CD4-positive, CD25-positive, alpha-beta regulatory T cell (primary cell): Measurements from ENCODE around the gene SUPV3L1. TPM values are rescaled to one million over a fixed set of nuclear protein-coding genes. Genes with fewer than 3 reads are reported as not detected.

Experiments used
- ATAC-seq, 2 donors: fragments of 150-1000 bp; cut with Tn5 transposase; one replicate each; pipeline ENCODE4 v1.10.0; 2021; ENCODE audit warnings: low read depth in 2 of 2, moderate number of reproducible peaks in 2 of 2, moderate library complexity in 1 of 2
- DNase-seq, 3 donors: peaks; one replicate each; pipeline versions ENCODE4 v3.0.0 to v3.0.0-alpha.2; 2012 to 2022; ENCODE audit warnings: mixed read lengths in 1 of 3
- H3K27ac ChIP-seq: one replicate; pipeline ENCODE4 v1.7.0; 2013; ENCODE audit warnings: mild to moderate bottlenecking, low read length; ENCODE audit not compliant: insufficient read depth, poor library complexity, severe bottlenecking
- H3K27me3 ChIP-seq: one replicate; pipeline ENCODE4 v1.7.0; 2013; ENCODE audit warnings: low read length; ENCODE audit not compliant: control insufficient read depth, insufficient read depth
- H3K36me3 ChIP-seq: one replicate; pipeline ENCODE4 v1.7.0; 2013; ENCODE audit warnings: mild to moderate bottlenecking, low read length, moderate library complexity; ENCODE audit not compliant: control insufficient read depth, insufficient read depth
- H3K4me1 ChIP-seq: 2 replicates; pipeline ENCODE4 v1.7.0; 2013; ENCODE audit warnings: mild to moderate bottlenecking, low read length; ENCODE audit not compliant: insufficient read depth, control insufficient read depth, poor library complexity, severe bottlenecking
- H3K4me3 ChIP-seq: one replicate; pipeline ENCODE4 v1.7.0; 2013; ENCODE audit warnings: low read depth, mild to moderate bottlenecking, low read length, moderate library complexity
- H3K9me3 ChIP-seq, 2 experiments: 1 replicate in 1 of 2; 2 replicates in 1 of 2; pipeline ENCODE4 v1.7.0; 2013; ENCODE audit warnings: low read length in 2 of 2, mild to moderate bottlenecking in 1 of 2, moderate library complexity in 1 of 2; ENCODE audit not compliant: control insufficient read depth in 2 of 2
- H3K27ac Mint-ChIP-seq, 3 donors: one replicate each; pipeline ENCODE4 v1.8.0; 2020 to 2022; ENCODE audit warnings: mild to moderate bottlenecking in 3 of 3, mixed read lengths in 3 of 3, moderate library complexity in 2 of 3
- H3K27me3 Mint-ChIP-seq: one replicate; pipeline ENCODE4 v1.8.0; 2022; ENCODE audit warnings: mild to moderate bottlenecking, mixed read lengths
- H3K36me3 Mint-ChIP-seq: one replicate; pipeline ENCODE4 v1.8.0; 2020; ENCODE audit warnings: mixed read lengths
- H3K4me1 Mint-ChIP-seq, 4 donors: one replicate each; pipeline ENCODE4 v1.8.0; 2020 to 2022; ENCODE audit warnings: mixed read lengths in 4 of 4, mild to moderate bottlenecking in 1 of 4
- H3K4me3 Mint-ChIP-seq, 4 donors: one replicate each; pipeline ENCODE4 v1.8.0; 2020 to 2022; ENCODE audit warnings: mild to moderate bottlenecking in 4 of 4, mixed read lengths in 4 of 4, moderate library complexity in 3 of 4
- H3K9me3 Mint-ChIP-seq, 7 donors: one replicate each; pipeline ENCODE4 v1.8.0; 2020 to 2022; ENCODE audit warnings: mixed read lengths in 7 of 7, mild to moderate bottlenecking in 3 of 7, moderate library complexity in 2 of 7
- polyA plus RNA-seq, 4 donors: library from polyadenylated mRNA; unstranded; fragments of 300-500 nt; fragmentation: Illumina TruSeq; gene quantifications; one replicate each; pipeline ENCODE4 v1.2.3, GENCODE V29; 2021
- total RNA-seq: library from RNA; stranded (reverse); gene quantifications from one replicate; pipeline ENCODE4 v1.2.3, GENCODE V29; 2022

SUPV3L1 gene
- total and polyA plus RNA-seq, 5 donors from 2014 or later = 9.8 to 51.1 (median 18.7) TPM

DNA sequence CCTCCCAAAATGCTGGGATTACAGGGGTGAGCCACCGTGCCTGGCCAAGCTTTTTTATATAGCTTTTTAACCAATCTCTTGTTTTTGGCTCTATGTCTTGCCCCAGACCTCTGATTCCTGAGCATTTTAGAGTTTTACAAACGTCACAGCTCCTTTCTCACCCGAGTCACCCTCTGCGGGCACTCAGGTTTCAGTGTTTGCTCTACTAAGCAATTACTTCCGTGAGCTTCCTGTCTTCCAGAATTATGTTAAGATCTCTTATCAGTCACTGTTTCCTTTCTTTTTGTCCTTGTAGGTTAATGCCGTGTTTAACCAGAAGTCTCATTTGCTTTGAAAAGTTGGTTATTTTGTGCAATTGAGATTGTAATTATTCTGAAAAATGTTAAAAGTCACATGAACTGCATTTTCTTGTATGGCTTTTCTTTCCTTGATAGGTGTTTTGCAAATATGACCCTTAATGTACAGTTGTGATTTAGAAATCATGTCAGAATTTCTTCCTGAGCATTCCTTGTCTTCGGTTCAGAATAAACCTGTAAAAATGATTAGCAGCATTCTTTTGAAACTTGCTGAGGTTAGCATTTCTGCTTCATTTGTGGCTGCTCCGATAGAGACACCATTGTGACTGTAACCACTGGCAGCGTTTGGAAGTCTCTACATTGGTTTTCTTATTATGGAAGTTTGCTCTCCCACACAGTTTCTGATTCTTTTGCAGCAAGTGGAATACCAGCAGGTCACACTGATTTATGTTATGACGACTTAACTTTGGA, 35.6 kb downstream of the SUPV3L1 start:
- H3K27ac Mint-ChIP-seq = no peak overlapping the region
- H3K27me3 ChIP-seq = peaks cover 2% of the 10 kb centered on the region
- no peaks in the 10 kb centered on the region for H3K9me3 ChIP-seq
- H3K4me3 ChIP-seq = peak overlapping the region; percentile 30
- peaks cover 0 to 8% (median 1%) of the 10 kb centered on the region in 7 donors for H3K9me3 Mint-ChIP-seq
- H3K36me3 Mint-ChIP-seq = no peaks in the 10 kb centered on the region
- H3K27ac ChIP-seq = no peak overlapping the region
- H3K36me3 ChIP-seq = no peaks in the 10 kb centered on the region
- H3K4me1 ChIP-seq = no peaks in the 10 kb centered on the region
- no peaks in the 10 kb centered on the region for H3K27me3 Mint-ChIP-seq
- ATAC-seq (no peak), DNase-seq (peak in 1 of 3 donors; percentile 30)
- H3K4me3 Mint-ChIP-seq = peak overlapping the region in 1 of 4 donors; percentile 56
- H3K4me1 Mint-ChIP-seq = peaks cover 5 to 23% (median 12%) of the 10 kb centered on the region in 4 donors

DNA sequence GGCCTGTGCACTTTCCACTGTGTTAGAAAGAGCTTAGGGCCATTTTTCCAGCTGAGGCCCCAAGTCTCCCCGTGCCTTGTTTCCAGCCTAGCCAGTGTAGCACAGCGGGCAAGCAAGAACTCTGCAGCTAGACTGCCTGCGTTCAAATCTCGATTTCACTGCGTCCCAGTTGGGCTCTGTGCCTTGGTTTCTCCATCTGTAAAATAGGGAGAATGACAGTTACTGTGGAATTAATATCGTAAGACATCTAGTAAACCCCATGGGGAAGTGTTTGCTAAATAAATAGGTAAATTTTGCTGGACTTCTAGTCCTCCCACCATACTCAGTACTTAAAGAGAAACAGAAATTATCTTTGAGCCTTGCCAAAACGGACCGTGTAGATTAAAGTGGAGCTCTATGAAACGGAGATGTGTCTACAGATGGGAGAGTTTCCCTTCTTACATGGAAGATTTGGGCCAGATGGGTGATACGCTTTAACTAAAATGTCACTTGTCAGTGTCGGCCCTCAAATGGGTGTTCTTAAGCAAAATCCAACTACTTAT, 36.6 kb downstream of the SUPV3L1 start:
- peaks cover under 1% of the 10 kb centered on the region for H3K4me1 ChIP-seq
- Mint-ChIP-seq H3K4me3 (no peak overlapping the region), H3K27ac (no peak overlapping the region), H3K27me3 (no peaks in the 10 kb centered on the region), H3K4me1 (peaks cover 5 to 23% (median 13%) of the 10 kb centered on the region in 4 donors), H3K36me3 (no peaks in the 10 kb centered on the region), H3K9me3 (peaks cover 0 to 8% (median 1%) of the 10 kb centered on the region in 7 donors)
- H3K4me3 ChIP-seq = no peak overlapping the region
- no peaks in the 10 kb centered on the region for H3K9me3 ChIP-seq
- H3K27me3 ChIP-seq = peaks cover 2% of the 10 kb centered on the region
- ATAC-seq (no peak), DNase-seq (no peak)
- H3K27ac ChIP-seq = no peak overlapping the region
- no peaks in the 10 kb centered on the region for H3K36me3 ChIP-seq

DNA sequence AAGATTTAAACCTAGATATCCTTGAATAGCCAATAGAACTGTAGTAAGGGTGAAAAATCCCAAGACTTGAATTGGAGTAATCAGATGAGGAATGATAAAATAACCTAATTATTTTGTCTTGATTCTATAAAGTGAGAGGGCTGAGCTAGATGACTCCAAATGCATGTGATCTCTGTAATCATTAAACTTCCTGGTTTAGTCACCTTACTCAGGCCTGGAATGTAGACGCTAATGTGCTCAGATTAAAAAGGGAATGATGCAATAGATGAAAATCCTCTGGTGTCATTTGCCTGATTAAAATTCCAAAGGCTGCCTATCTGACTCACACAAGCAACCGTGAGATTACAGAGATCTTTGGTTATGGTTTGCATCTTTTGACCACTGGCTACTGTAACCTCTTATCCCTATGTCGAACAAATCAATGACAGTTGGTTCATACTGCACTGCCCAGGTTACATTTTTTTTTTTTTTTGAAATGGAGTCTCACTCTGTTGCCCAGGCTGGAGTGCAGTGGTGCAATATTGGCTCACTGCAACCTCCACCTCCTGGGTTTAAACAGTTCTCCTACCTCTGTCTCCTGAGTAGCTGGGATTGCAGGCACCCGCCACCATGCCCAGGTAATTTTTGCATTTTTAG, 37.2 kb downstream of the SUPV3L1 start:
- Mint-ChIP-seq H3K4me1 (peaks cover 8 to 29% (median 18%) of the 10 kb centered on the region in 4 donors), H3K4me3 (no peak overlapping the region)
- H3K27ac ChIP-seq = no peak overlapping the region

DNA sequence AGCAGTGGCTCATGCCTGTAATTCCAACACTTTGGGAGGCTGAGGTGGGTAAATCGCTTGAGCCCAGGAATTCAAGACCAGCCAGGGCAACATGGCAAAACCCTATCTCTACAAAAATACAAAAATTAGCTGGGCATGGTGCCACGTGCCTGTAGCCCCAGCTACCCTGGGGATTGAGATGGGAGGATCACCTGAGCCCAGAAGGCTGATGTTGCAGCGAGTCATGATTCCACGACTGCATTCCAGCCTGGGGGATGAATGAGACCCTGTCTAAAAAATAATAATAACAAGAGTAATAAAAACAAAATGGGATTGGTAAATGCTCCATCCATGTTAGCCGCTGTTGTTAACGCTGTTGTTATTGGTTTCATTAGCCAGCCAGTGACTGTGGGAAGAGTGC, 38.8 kb downstream of the SUPV3L1 start:
- ATAC-seq (no peak), DNase-seq (no peak)
- H3K36me3 ChIP-seq = no peaks in the 10 kb centered on the region
- H3K4me3 ChIP-seq = no peak overlapping the region
- no peaks in the 10 kb centered on the region for H3K9me3 ChIP-seq
- H3K9me3 Mint-ChIP-seq = peaks cover 0 to 8% (median 1%) of the 10 kb centered on the region in 7 donors
- peaks cover 16 to 39% (median 27%) of the 10 kb centered on the region in 4 donors for H3K4me1 Mint-ChIP-seq
- H3K27me3 Mint-ChIP-seq = no peaks in the 10 kb centered on the region
- H3K27me3 ChIP-seq = peaks cover 2% of the 10 kb centered on the region
- no peak overlapping the region for H3K4me3 Mint-ChIP-seq
- H3K4me1 ChIP-seq = peaks cover 17% of the 10 kb centered on the region
- no peak overlapping the region for H3K27ac ChIP-seq
- no peaks in the 10 kb centered on the region for H3K36me3 Mint-ChIP-seq
- peak overlapping the region in 1 of 3 donors; percentile 53 for H3K27ac Mint-ChIP-seq

More for the DNA sequence above, 37.2 kb downstream of the SUPV3L1 start:
- peaks cover 0 to 8% (median 1%) of the 10 kb centered on the region in 7 donors for H3K9me3 Mint-ChIP-seq
- no peak for ATAC-seq
- H3K4me1 ChIP-seq = peaks cover 7% of the 10 kb centered on the region
- H3K27ac Mint-ChIP-seq = no peak overlapping the region
- no peaks in the 10 kb centered on the region for H3K27me3 Mint-ChIP-seq
- H3K4me3 ChIP-seq = no peak overlapping the region
- H3K36me3 Mint-ChIP-seq = no peaks in the 10 kb centered on the region
- peaks cover 2% of the 10 kb centered on the region for H3K27me3 ChIP-seq
- H3K9me3 ChIP-seq = no peaks in the 10 kb centered on the region
- H3K36me3 ChIP-seq = no peaks in the 10 kb centered on the region
- no peak for DNase-seq

DNA sequence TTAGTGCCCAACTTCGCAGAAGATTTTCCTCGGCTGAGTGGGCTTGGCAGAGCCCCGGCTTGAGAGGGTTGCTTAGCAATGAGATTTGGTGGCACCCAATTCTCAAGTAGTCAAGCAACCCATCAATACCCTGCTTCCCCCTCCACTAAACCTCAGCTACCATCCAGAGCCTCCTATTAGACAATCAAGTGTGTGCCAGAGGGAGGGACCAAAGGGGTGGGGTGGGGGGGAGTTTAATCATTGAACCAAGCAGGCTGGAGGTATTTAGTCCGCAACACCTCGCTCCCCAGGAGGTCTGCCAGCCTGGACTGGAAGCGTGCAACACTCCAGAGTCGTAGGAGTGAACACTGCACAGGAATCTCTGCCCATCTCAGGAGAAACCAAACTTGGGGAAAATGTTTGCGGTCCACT, 40.0 kb downstream of the SUPV3L1 start, which contains the start of gene HKDC1:
Gene HKDC1, plus strand, starts transcription at position 292 of the 411 bp plus-strand sequence. Its CDS starts 104 bp downstream, at position 396.
- Mint-ChIP-seq H3K9me3 (peaks cover 0 to 7% (median 0%) of the 10 kb centered on the region in 7 donors), H3K4me3 (peak within 1 kb of the TSS in 1 of 4 donors; percentile 37), H3K36me3 (no peaks in the 10 kb centered on the region), H3K27ac (peak within 1 kb of the TSS in 2 of 3 donors; percentile 38 to 84), H3K27me3 (no peaks in the 10 kb centered on the region), H3K4me1 (peaks cover 20 to 40% (median 28%) of the 10 kb centered on the region in 4 donors)
- Histone ChIP-seq H3K27me3 (peaks cover 2% of the 10 kb centered on the region), H3K4me3 (no peak within 1 kb of the TSS), H3K36me3 (no peaks in the 10 kb centered on the region), H3K27ac (no peak within 1 kb of the TSS), H3K4me1 (peaks cover 24% of the 10 kb centered on the region), H3K9me3 (no peaks in the 10 kb centered on the region)
- no peak for ATAC-seq
- DNase-seq = no peak

DNA sequence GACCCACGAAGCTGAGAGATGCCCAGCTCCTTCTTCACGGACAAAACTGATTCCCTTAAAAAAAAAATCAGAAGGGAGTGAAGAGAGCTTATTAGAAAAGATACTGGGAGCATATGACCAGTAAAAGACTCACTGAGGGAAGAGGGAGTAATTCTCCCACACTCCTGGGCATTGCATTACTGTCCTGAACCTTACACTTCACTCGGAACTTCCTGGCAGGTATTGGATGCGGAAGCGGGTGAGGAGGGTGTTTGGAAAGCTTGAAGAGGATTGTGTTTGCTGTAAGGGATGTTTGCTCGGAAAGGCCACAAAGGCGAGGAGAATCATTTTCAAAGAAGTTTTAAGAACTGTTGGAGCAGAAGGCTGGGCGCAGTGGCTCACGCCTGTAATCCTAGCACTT, 40.5 kb downstream of the SUPV3L1 start:
- Mint-ChIP-seq H3K9me3 (peaks cover 0 to 5% (median 0%) of the 10 kb centered on the region in 7 donors), H3K27ac (peak overlapping the region in 1 of 3 donors; percentile 84), H3K36me3 (no peaks in the 10 kb centered on the region), H3K27me3 (no peaks in the 10 kb centered on the region), H3K4me3 (peak overlapping the region in 1 of 4 donors; percentile 37), H3K4me1 (peaks cover 16 to 45% (median 28%) of the 10 kb centered on the region in 4 donors)
- no peak overlapping the region for H3K27ac ChIP-seq
- no peak overlapping the region for H3K4me3 ChIP-seq
- DNase-seq (no peak), ATAC-seq (no peak)
- H3K36me3 ChIP-seq = no peaks in the 10 kb centered on the region
- peaks cover 28% of the 10 kb centered on the region for H3K4me1 ChIP-seq
- peaks cover 2% of the 10 kb centered on the region for H3K27me3 ChIP-seq
- H3K9me3 ChIP-seq = no peaks in the 10 kb centered on the region

DNA sequence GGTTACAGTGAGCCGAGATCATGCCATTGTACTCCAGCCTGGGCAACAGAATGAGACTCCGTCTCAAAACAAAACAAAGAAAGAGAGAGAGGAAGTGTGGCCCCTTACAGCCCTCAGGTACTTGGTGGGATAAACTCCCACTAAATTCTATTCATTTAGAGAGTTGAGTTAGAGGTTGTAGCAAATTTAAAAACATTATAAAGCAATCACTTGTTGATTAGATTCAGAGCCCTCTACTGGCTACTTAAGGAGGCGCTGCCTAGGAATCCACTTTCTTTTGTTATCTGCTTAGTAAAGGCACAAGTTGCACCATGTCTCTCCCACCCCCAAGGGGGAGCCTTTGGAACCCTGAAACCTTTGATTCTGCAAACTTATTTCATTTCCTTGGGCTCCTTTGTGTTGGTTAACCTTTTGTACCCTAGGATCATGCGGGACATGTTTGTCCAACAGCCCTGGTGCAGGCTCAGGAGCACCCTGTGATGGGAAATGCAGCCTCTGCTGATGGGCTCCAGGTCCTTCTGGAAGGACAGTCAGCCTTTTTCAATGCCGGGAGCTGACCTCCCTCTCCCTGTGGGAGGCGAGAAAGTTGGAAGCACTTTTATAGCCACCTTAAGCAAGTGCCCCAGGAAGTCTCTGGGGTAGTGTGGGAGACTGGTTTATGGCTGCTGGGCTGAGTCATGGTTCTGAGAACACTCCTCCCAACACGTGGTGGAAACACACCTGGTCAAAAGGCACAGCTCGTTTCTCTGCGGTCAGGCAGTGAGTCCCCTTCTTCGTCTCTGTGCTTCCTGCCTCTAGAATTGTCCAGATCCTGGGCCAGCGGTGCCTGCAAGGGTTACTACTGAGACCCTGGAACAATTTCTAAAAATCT, 42.4 kb downstream of the SUPV3L1 start:
- H3K4me1 Mint-ChIP-seq = peaks cover 11 to 40% (median 25%) of the 10 kb centered on the region in 4 donors
- Histone ChIP-seq H3K9me3 (no peaks in the 10 kb centered on the region), H3K27ac (peak overlapping the region; percentile 70), H3K4me1 (peaks cover 32% of the 10 kb centered on the region), H3K4me3 (peak overlapping the region; percentile 67), H3K27me3 (no peaks in the 10 kb centered on the region), H3K36me3 (no peaks in the 10 kb centered on the region)
- peak; percentile 91 to 92 for ATAC-seq
- H3K27ac Mint-ChIP-seq = peak overlapping the region; percentile 69 to 76 (median 76)
- no peaks in the 10 kb centered on the region for H3K36me3 Mint-ChIP-seq
- peak overlapping the region; percentile 11 to 76 (median 54) for H3K4me3 Mint-ChIP-seq
- no peaks in the 10 kb centered on the region for H3K27me3 Mint-ChIP-seq
- peaks cover 0 to 4% (median 0%) of the 10 kb centered on the region in 7 donors for H3K9me3 Mint-ChIP-seq
- peak; percentile 24 to 92 (median 60) for DNase-seq
